HepG2 (cell line): ENCODE data around the gene GPS2.

Experiments used
- CREB1 ChIP-seq, 2 experiments: fragments of 450-650 bp in 1 of 2; IDR thresholded peaks; 2 replicates each; pipeline ENCODE4 v1.6.1; 2016 to 2017; ENCODE audit warnings: control low read depth in 1 of 2, mild to moderate bottlenecking in 1 of 2, missing compliant biosample characterization in 1 of 2, missing genetic modification characterization in 1 of 2
- EHMT2 ChIP-seq: fragments of 200-600 bp; sonication (generic); IDR thresholded peaks from 2 replicates; pipeline ENCODE4 v1.7.0; 2017; ENCODE audit warnings: antibody characterized with exemption, low read depth, low read length, borderline replicate concordance
- EZH2 ChIP-seq: conservative IDR thresholded peaks from 2 replicates; pipeline ENCODE4 v1.6.1; 2012; ENCODE audit warnings: mild to moderate bottlenecking, low read depth, low read length, moderate library complexity
- KDM1A ChIP-seq: IDR thresholded peaks from 2 replicates; pipeline ENCODE4 v1.6.1; 2016; ENCODE audit warnings: missing compliant biosample characterization
- POLR2AphosphoS5 ChIP-seq: IDR thresholded peaks from 2 replicates; pipeline ENCODE4 v1.6.1; 2012; ENCODE audit warnings: low read depth, low read length
- SMARCE1 ChIP-seq: fragments of 450-650 bp; IDR thresholded peaks from 2 replicates; pipeline ENCODE4 v1.6.1; 2017; ENCODE audit warnings: borderline replicate concordance
- YY1 ChIP-seq: IDR thresholded peaks from 2 replicates; pipeline ENCODE4 v1.6.1; 2011; ENCODE audit warnings: low read length, low read depth, moderate library complexity, mild to moderate bottlenecking; ENCODE audit not compliant: insufficient read depth, insufficient replicate concordance
- TF ChIP-seq, protein P1 (sequence below): sonication (generic); formaldehyde crosslinking; IDR thresholded peaks from 2 replicates; pipeline ENCODE4 v1.8.1; 2023; ENCODE audit warnings: mild to moderate bottlenecking, missing genetic modification reagents, borderline replicate concordance

DNA sequence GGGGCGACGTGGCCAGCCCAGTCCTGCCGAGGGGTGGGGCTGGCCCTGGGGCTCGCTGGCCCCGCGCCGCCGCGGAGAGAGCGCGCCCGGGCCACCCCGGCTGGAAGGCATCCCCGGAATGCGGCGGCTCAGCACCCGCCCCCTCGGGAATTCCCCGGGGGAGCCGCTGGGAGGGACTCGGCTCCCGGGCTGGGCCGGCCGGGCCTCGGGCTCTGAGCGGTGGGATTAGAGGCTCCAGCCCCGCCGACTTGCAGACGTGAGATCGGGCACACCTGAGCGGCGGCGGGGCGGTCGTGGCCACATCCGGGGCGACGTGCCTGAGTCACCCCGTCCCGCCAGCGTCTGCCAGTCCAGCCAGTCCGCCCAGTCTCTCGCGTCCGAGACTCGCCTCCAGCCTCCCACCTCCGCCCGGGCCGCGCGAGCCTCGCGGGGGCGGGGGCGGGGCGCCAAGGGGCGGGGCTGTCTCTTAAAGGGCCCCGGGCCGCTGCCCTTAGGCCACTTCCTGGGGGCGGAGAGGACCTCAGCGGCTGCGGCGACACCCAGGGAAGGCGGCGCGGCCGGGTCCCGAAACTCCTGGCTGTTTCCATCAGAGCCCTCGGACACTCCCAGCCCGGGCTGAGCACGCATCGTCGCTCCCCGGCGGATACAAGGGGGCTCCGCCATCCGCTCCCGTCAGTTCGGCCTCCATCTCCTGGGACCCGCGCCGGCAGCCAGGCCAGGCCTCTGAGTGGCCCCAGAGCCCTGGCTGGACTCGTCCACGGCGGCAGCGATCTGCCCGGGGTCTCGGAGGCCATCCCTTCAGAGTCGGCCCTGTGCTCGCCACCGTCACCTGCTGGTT lies 36.7 kb upstream of the GPS2 start, which contains the start of gene KCTD11:
- TF ChIP-seq CREB1 (IDR thresholded peaks at IDR 0.05) = no peak
- TF ChIP-seq CREB1 (CRISPR knock-in tag; IDR thresholded peaks at IDR 0.05) = no peak
- peak; percentile 7 for TF ChIP-seq YY1
- TF ChIP-seq POLR2AphosphoS5 = peak; percentile 48
- no peak for TF ChIP-seq EHMT2
- TF ChIP-seq SMARCE1 = no peak
- no peak for TF ChIP-seq EZH2
- peak; percentile 42; the same call in 1 of the 2 replicates for TF ChIP-seq KDM1A (CRISPR knock-in tag)
- TF ChIP-seq, protein P1, sequence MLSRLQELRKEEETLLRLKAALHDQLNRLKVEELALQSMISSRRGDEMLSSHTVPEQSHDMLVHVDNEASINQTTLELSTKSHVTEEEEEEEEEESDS = no peak
